Hepatocyte (in vitro differentiated cells): ENCODE results near the gene GMCL1. TPM values are rescaled to one million over a fixed set of nuclear protein-coding genes. Genes with fewer than 3 reads are reported as not detected.

ENCODE experiments used
- DNase-seq: peaks from one replicate; pipeline ENCODE4 v3.0.0-alpha.2; 2016; ENCODE audit warnings: low spot score
- H2AFZ ChIP-seq: fragments of 200-600 bp; sonication (generic); 2 replicates; pipeline ENCODE4 v1.6.0; 2016; ENCODE audit warnings: antibody characterized with exemption, mild to moderate bottlenecking
- H3K27ac ChIP-seq: fragments of 200-600 bp; sonication (generic); 2 replicates; pipeline ENCODE4 v1.5.1; 2016; ENCODE audit warnings: mild to moderate bottlenecking
- H3K27me3 ChIP-seq: fragments of 200-600 bp; sonication (generic); 2 replicates; pipeline ENCODE4 v1.6.1; 2016
- H3K36me3 ChIP-seq: fragments of 200-600 bp; sonication (generic); replicated peaks from 2 replicates; pipeline ENCODE4 v1.5.1; 2016; ENCODE audit warnings: low read depth; ENCODE audit not compliant: insufficient read depth
- H3K4me1 ChIP-seq: fragments of 200-600 bp; sonication (generic); 2 replicates; pipeline ENCODE4 v1.5.1; 2016; ENCODE audit warnings: mild to moderate bottlenecking, moderate library complexity; ENCODE audit not compliant: insufficient read depth
- H3K4me2 ChIP-seq: fragments of 200-600 bp; sonication (generic); 2 replicates; pipeline ENCODE4 v1.6.0; 2016
- H3K4me3 ChIP-seq: fragments of 200-600 bp; sonication (generic); 2 replicates; pipeline ENCODE4 v1.5.1; 2016; ENCODE audit warnings: mild to moderate bottlenecking
- H3K79me2 ChIP-seq: fragments of 200-600 bp; sonication (generic); 2 replicates; pipeline ENCODE4 v1.6.0; 2017; ENCODE audit warnings: mild to moderate bottlenecking
- H3K9me2 ChIP-seq: fragments of 200-600 bp; sonication (generic); replicated peaks from 2 replicates; pipeline ENCODE4 v1.6.0; 2017; ENCODE audit warnings: mild to moderate bottlenecking; ENCODE audit not compliant: insufficient read depth
- H3K9me3 ChIP-seq: fragments of 200-600 bp; sonication (generic); 2 replicates; pipeline ENCODE4 v1.5.1; 2016; ENCODE audit warnings: low read depth, mild to moderate bottlenecking
- H4K20me1 ChIP-seq: fragments of 200-600 bp; sonication (generic); 2 replicates; pipeline ENCODE4 v1.6.0; 2016; ENCODE audit warnings: mild to moderate bottlenecking; ENCODE audit not compliant: insufficient read depth, poor library complexity, severe bottlenecking
- CTCF ChIP-seq: fragments of 200-600 bp; sonication (generic); IDR thresholded peaks from 2 replicates; pipeline ENCODE4 v1.5.1; 2016; ENCODE audit warnings: antibody characterized with exemption, mild to moderate bottlenecking; ENCODE audit not compliant: poor library complexity
- EZH2 ChIP-seq: fragments of 200-600 bp; sonication (generic); IDR thresholded peaks from 2 replicates; pipeline ENCODE4 v1.6.1; 2016; ENCODE audit warnings: antibody characterized with exemption, mild to moderate bottlenecking, borderline replicate concordance
- EZH2phosphoT487 ChIP-seq: fragments of 200-600 bp; sonication (generic); IDR thresholded peaks from one replicate; pipeline ENCODE4 v1.6.1; 2018; ENCODE audit warnings: antibody characterized with exemption, mild to moderate bottlenecking, low read depth, moderate library complexity; ENCODE audit not compliant: unreplicated experiment, severe bottlenecking
- WGBS: methylation state at CpG from one replicate; pipeline ENCODE4 v1.1.6; 2016; ENCODE audit warnings: low lambda C conversion rate; ENCODE audit errors: missing lambda C conversion rate; 5-methylcytosine and 5-hydroxymethylcytosine counted together
- polyA plus RNA-seq: library from polyadenylated mRNA; unstranded; fragments of >200 nt; fragmentation: Nextera tagmentation; extraction: Ambion mirVana; gene quantifications from 2 replicates; pipeline ENCODE4 v1.2.1, GENCODE V29; 2016
- total RNA-seq: library from RNA; depleted of rRNA; stranded (reverse); fragments of >200 nt; gene quantifications from 2 replicates; pipeline ENCODE4 v1.2.3, GENCODE V29; 2014

The GMCL1 gene
- total and polyA plus RNA-seq, 2 experiments from 2014 or later, result 18.1 to 18.8 TPM

DNA sequence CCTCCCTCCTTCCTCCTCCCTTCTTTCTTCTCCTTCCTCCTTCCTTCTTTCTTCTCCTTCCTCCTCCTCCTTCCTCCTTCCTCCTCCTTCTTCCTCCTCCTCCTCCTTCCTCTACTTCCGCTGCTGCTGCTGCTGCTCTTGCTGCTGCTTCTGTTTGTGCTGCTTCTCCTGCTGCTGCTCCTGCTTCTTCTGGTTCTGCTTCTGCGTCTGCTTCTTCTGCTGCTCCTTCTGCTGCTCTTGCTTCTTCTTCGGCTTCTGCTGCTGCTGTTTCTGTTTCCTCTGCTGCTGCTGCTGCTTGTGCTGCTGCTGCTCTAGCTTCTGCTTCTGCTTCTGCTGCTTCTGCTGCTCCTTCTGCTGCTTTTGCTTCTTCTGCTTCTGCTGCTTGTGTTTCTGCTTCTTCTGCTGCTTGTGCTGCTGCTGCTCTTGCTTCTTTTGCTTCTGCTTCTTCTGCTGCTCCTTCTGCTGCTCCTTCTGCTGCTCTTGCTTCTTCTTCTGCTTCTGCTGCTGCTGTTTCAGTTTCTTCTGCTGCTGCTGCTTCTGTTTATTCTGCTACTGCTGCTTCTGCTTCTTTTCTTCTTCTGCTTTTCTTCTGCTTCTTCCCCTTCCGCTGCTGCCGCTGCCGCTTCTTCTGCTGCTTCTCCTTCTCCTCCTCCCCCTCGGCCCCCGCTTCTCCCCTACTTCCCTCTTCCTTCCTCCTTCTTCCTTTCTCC is 72.9 kb downstream of the GMCL1 start:
- Histone ChIP-seq H3K27ac (no peak overlapping the region), H3K4me3 (no peak overlapping the region), H3K4me1 (no peaks in the 10 kb centered on the region), H3K4me2 (no peak overlapping the region), H3K36me3 (no peaks in the 10 kb centered on the region), H3K79me2 (peaks cover 32% of the 10 kb centered on the region), H4K20me1 (no peaks in the 10 kb centered on the region), H3K9me2 (no peaks in the 10 kb centered on the region), H3K9me3 (no peaks in the 10 kb centered on the region), H2AFZ (no peak overlapping the region), H3K27me3 (no peaks in the 10 kb centered on the region)
- no peak for DNase-seq
- no peak for TF ChIP-seq EZH2
- no peak for TF ChIP-seq EZH2phosphoT487
- TF ChIP-seq CTCF, result no peak
- WGBS, result 87% methylated on average over 5 of the region's 8 CpGs

- Histone ChIP-seq H3K27me3 (no peaks in the 10 kb centered on the region), H3K4me1 (no peaks in the 10 kb centered on the region), H3K79me2 (no peaks in the 10 kb centered on the region), H3K4me3 (no peak overlapping the region), H3K36me3 (no peaks in the 10 kb centered on the region), H2AFZ (no peak overlapping the region), H3K9me3 (no peaks in the 10 kb centered on the region), H3K4me2 (no peak overlapping the region), H4K20me1 (no peaks in the 10 kb centered on the region), H3K27ac (no peak overlapping the region), H3K9me2 (no peaks in the 10 kb centered on the region)
- no peak for DNase-seq
- TF ChIP-seq EZH2phosphoT487 (no peak), EZH2 (no peak), CTCF (no peak)
Observed at GRCh38 chr2:69907216-69907615, 77.8 kb downstream of the GMCL1 start.

GRCh38 chr2:69911985-69912563 is 82.6 kb downstream of the GMCL1 start:
- Histone ChIP-seq H3K4me1 (peaks cover 15% of the 10 kb centered on the region), H2AFZ (no peak overlapping the region), H3K9me3 (no peaks in the 10 kb centered on the region), H3K27me3 (no peaks in the 10 kb centered on the region), H3K36me3 (no peaks in the 10 kb centered on the region), H3K79me2 (peaks cover 20% of the 10 kb centered on the region), H3K4me3 (no peak overlapping the region), H4K20me1 (no peaks in the 10 kb centered on the region), H3K9me2 (no peaks in the 10 kb centered on the region), H3K4me2 (no peak overlapping the region), H3K27ac (no peak overlapping the region)
- 17% methylated on average over 2 of the region's 2 CpGs for WGBS
- peak; percentile 73 for TF ChIP-seq CTCF
- no peak for TF ChIP-seq EZH2
- peak; percentile 70 for DNase-seq
